Measurements from ENCODE around the gene RNASE13.

DNA sequence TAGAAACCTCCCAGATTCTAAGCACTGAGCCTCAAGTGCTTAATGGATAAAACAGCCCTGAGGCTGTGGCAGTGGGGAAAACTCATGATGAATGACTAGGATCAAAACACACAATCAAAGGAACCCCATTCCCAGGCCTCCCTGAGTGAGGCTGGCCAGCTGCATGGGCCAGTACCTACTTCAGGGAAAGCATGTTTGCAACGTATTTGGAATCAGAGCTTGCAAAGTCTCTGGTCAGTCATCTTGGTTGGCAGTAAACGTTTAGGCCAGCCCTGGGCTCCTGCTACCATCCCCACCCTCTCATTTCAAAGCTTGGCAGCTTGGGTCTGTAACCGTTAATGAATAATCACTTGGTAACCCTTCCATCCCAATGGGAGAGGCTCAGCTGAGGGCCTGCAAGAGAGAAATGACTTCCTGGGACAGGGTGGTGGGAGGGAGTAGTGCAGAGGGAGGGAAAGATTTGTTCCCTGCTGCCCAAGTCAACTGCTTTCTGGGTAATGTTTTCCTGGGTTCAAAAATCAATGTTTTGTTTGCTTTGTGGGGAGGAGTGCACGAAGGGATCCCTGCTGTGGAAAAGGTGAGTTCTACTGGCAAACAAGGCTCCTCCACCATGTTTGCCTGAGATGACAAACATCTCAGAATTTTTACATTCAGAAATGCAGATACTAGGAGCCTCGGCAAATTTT, 21.0 kb upstream of the RNASE13 start:
- TF ChIP-seq POLR2AphosphoS5 (IDR thresholded peaks at IDR 0.05; ENCODE audit: low read depth, low read length) = no peak
- TF ChIP-seq TAF1 (IDR thresholded peaks at IDR 0.05; ENCODE audit: borderline replicate concordance, insufficient read depth, low read length) = no peak
- TF ChIP-seq, protein P1, sequence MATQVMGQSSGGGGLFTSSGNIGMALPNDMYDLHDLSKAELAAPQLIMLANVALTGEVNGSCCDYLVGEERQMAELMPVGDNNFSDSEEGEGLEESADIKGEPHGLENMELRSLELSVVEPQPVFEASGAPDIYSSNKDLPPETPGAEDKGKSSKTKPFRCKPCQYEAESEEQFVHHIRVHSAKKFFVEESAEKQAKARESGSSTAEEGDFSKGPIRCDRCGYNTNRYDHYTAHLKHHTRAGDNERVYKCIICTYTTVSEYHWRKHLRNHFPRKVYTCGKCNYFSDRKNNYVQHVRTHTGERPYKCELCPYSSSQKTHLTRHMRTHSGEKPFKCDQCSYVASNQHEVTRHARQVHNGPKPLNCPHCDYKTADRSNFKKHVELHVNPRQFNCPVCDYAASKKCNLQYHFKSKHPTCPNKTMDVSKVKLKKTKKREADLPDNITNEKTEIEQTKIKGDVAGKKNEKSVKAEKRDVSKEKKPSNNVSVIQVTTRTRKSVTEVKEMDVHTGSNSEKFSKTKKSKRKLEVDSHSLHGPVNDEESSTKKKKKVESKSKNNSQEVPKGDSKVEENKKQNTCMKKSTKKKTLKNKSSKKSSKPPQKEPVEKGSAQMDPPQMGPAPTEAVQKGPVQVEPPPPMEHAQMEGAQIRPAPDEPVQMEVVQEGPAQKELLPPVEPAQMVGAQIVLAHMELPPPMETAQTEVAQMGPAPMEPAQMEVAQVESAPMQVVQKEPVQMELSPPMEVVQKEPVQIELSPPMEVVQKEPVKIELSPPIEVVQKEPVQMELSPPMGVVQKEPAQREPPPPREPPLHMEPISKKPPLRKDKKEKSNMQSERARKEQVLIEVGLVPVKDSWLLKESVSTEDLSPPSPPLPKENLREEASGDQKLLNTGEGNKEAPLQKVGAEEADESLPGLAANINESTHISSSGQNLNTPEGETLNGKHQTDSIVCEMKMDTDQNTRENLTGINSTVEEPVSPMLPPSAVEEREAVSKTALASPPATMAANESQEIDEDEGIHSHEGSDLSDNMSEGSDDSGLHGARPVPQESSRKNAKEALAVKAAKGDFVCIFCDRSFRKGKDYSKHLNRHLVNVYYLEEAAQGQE (IDR thresholded peaks at IDR 0.05; ENCODE audit: insufficient read depth in 1 of 2, low read depth in 2 of 2, low read length in 2 of 2) = no peak

Data from PFSK-1 (cell line).